ENCODE results near the gene CREB5.

- TF ChIP-seq NFYB (CRISPR knock-in tag; IDR thresholded peaks at IDR 0.05) = no peak
- no peak for TF ChIP-seq SRF (IDR thresholded peaks at IDR 0.05; ENCODE audit: low read depth, low read length)
These were observed 441.8 kb downstream of the CREB5 start for GRCh38 chr7:28853834-28854749.
